Loucy (cell line): ENCODE data around the gene CENPP.

Source experiments
- CTCF ChIP-seq: fragments of 200-600 bp; sonication (generic); conservative IDR thresholded peaks from 2 replicates; pipeline ENCODE4 v1.5.1; 2014; ENCODE audit warnings: mild to moderate bottlenecking, antibody characterized with exemption, low read length
- EZH2phosphoT487 ChIP-seq: fragments of 200-600 bp; IDR thresholded peaks from 2 replicates; pipeline ENCODE4 v1.6.1; 2018; ENCODE audit warnings: antibody characterized with exemption, mild to moderate bottlenecking, moderate library complexity, borderline replicate concordance

- TF ChIP-seq CTCF (no peak), EZH2phosphoT487 (no peak)
Measured at GRCh38 chr9:92564982-92565381, 239.2 kb downstream of the CENPP start.
